HG02885 (cell line): Measurements from ENCODE around the gene GPN1.
A peak's percentile ranks its signal among the peaks of the same experiment; 100 is the strongest.
"Not testable (repeated sequence)": the region's sequence is repeated elsewhere in the genome, so short reads cannot be mapped to it uniquely, and the experiment has no call there.

Experiments
- ATAC-seq: cut with Tn5 transposase; IDR thresholded peaks from one replicate; pipeline ENCODE4 v1.9.1; 2021; ENCODE audit warnings: mild to moderate bottlenecking; ENCODE audit not compliant: unreplicated experiment, poor library complexity

GPN1 gene

DNA sequence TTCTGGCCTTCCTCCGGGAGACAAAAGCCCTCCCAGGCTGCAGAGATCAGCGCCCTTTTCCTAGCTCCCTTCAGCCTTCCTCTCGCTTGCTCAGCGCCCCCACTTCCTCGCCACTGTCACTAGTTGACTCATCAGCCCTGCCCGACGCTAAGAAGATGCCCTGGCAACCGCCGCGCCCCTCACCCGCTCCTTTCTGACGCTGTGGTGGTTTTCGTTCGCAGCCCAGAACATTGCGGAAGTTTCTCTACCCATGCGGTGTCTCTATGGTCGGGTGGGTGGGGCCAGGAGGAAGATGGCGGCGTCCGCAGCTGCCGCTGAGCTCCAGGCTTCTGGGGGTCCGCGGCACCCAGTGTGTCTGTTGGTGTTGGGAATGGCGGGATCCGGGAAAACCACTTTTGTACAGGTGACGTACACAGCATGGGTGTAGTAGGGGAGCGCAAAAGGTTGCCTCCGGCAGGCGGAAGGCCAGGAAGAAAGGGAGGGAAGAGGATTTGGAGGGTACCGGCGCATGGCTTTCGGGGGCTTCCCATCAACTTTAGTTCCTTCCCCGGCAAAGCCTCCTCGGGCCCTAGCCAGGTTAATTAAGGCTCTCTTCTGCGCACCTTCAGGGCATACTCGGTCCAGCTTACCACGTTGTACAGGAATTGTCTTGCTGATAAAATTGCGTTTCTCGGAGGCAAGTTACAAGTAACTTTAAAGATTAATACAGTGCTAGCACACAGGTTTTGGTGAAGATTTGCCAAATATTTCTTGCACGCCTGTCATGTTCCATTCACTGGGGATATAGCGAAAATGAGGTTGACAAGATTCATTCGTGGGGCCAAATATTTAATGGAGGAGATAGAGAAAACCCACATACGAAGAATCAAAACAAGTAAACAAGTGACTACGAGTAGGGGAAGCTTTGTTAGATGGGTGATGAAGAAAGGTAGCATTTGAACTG is at the start of gene GPN1, which contains the start of gene CCDC121:
Gene GPN1 (plus strand): TSS at position 284 of the 943 bp plus-strand sequence. CDS start 9 bp downstream, at position 293.
Gene CCDC121 (minus strand): TSS at position 246 of the 943 bp plus-strand sequence. CDS start 1,213 bp downstream, outside the sequence.
- peak; percentile 98 for ATAC-seq

DNA sequence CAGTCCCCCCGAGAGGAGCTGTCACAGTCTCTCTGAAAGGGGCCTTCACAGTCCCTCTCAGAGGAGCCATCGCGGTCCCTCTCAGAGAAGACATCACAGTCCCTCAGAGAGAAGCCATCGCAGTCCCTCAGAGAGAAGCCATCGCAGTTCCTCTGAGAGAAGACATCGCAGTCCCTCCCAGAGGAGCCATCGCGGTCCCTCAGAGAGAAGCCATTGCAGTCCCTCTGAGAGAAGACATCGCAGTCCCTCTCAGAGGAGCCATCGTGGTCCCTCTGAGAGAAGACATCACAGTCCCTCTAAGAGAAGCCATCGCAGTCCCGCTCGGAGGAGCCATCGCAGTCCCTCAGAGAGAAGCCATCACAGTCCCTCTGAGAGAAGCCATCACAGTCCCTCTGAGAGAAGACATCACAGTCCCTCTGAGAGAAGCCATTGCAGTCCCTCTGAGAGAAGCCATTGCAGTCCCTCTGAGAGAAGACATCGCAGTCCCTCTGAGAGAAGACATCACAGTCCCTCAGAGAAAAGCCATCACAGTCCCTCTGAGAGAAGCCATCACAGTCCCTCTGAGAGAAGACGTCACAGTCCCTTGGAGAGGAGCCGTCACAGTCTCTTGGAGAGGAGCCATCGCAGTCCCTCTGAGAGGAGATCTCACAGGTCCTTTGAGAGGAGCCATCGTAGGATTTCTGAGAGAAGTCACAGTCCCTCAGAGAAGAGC is 47.3 kb upstream of the GPN1 start:
- no peak for ATAC-seq

GRCh38 chr2:27582129-27582694 is 46.6 kb upstream of the GPN1 start:
- ATAC-seq, result no peak

DNA sequence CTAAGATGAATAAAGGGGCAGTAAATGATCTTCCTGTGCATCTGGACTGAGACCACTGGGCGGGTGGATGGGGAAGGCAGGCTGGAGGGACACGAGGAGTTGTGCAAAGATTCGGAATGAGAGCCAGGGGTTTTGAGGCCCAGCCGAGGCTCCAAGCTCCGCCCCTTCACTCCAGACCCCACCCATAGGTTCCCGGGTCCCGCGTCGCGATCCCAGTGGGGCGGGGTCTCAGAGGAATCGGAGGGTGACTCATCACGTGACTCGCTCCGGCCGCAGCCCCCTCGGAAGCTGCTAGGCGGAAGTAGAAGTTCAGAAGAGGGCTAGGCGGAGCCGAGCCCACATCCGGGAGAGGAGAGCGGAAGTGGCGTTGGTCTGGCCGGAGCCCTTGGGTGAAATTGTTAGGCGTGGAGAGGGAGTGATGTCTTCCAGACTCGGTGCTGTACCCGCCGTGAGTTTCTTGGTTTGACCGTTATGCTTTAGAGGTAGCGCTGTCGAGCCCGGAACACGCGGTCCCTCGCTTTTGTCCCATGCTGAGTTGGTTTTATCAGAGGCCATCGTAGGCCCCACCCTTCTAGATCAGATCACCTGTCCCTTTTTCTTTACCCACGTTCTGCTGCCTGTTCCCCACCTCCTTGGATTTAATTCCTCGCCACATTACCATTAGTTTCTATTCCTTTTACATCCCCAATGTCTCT is 46.0 kb upstream of the GPN1 start, which contains the start of gene ZNF512:
Gene ZNF512 (plus strand): TSS at position 348 of the 695 bp plus-strand sequence. CDS start 71 bp downstream, at position 419.
- ATAC-seq, result peak; percentile 95

DNA sequence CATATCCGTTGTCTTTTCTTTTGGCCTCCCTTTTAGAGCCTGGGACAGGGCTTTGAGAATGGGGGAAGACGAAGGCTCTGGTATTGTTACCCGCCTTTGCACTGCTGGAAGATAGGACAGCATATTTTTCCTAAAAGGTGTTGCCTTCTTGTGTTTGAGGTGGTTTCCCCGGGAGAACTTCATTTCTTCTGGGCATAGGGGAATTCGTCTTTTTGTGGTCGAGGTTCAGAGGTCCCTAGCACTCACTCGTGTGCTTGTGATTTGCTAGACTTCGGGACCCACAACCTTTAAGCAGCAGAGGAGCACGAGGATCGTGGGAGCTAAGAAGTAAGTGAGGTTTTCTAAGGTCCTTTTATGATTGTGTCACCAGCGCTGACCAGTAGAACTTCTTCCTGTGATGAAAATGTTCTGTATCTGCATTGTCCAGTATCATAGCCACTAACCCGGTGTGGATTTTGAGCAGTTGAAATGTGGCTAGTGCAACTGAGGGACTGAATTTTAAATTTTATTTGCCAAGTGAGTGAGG is 45.4 kb upstream of the GPN1 start:
- no peak for ATAC-seq

DNA sequence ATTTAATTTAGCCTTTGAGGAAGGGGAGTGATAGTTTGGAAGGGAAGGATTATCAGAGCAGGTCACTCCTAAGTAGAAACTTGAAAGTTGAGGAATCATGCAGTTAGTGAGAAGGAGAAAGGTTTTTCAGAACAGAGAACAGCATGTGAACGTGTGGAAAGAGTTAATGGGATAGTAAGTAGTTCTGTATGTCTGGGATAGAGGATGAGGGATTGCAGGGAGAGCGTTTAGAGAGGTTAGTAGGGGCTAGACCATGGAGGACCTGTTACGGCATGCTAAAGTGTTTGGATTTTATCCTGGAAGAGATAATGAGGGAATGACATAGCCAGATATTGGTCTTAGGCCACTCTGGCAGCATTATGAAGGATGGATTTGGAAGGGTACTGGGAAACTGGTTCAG is 44.3 kb upstream of the GPN1 start:
- ATAC-seq, result no peak

DNA sequence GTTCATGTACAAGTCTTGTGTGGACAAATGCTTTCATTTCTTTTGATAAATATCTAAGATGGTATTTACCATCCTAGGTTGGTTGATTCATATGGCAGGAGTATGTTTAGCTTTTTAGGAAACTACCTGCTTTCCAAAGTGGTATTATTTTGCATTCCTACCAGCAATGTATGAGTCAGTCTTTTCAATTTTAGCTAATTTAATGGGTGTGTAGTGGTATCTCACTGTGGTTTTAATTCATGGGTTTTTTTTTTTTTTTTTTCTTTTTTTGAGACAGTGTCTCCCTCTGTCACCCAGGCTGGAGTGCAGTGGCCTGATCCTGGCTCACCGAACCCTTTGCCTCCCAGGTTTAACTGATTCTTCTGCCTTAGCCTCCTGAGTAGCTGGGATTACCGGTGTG is 41.8 kb upstream of the GPN1 start:
- ATAC-seq, result no peak

- no peak for ATAC-seq
Measured at GRCh38 chr2:27588308-27588707, 40.5 kb upstream of the GPN1 start.

GRCh38 chr2:27591745-27592144 is 37.1 kb upstream of the GPN1 start:
- no peak for ATAC-seq

DNA sequence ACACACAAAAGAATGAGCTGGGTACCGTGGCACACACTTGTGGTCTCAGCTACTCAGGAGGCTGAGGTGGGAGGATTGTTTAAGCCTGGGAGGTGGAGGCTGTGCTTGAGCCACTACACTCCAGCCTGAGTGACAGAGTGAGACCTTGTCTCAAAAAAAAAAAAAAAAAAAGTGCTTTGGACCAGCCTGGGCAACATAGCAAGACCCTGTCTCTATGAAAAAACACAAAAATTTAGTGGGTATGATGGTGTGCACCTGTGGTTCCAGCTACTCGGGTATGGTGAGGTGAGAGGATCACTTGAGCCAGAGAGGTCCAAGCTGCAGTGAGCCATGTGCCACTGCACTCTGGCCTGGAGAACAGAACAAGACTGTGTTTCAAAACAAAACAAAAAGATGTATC is 35.6 kb upstream of the GPN1 start:
- no peak for ATAC-seq

GRCh38 chr2:27594020-27594703 is 34.7 kb upstream of the GPN1 start:
- ATAC-seq, result not testable (repeated sequence)

DNA sequence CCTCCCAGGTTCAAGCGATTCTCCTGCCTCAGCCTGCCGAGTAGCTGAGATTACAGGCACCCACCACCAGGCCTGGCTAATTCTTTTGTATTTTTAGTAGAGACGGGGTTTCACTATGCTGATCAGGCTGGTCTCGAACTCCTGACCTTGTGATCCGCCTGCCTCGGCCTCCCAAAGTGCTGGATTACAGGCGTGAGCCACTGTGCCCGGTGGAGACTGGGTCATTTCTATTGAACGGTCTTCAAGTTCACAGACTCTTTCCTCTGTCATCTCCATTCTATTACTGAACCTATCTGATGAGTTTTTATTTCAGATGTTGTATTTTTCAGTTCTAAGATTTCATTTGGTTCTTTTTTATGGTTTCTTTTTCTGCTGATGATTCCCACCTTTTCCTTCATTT is 33.4 kb upstream of the GPN1 start:
- ATAC-seq, result not testable (repeated sequence)

DNA sequence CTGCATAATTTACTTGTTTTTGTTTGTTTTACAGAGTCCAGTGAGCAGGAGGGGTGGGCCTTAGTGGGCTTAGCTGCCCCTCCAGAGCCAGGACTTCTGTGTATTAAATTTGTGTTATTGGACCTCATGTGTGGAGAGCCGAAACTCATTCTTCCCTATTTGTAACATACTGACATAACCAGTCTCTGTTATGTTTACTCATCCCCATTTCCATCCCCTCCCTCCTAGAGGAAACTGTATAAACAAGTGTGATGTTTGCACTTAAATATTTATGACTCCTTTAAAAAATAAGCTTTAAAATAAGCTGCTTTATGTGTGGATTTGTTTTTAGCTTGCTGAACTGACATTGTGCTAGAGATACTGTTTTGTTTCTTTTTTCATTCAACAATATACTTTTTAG is 32.2 kb upstream of the GPN1 start:
- no peak for ATAC-seq

DNA sequence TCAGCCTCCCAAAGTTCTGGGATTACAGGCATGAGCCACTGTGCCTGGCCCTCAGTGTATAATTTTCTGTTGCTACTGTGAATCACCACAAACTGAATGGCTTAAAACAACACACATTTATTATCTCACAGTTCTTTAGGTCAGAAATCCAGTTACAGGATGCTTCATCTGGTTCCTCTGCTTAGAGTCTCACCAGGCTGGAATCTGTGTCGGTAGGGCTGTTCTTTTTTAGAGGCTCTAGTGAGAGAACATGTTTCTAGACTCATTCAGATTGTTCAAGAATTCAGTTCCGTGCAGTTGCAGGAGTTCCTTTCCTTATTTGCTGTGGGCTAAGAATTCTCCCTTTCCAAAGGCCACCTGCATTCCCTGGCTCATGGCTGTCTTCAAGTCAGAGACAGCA is 22.2 kb upstream of the GPN1 start:
- no peak for ATAC-seq

DNA sequence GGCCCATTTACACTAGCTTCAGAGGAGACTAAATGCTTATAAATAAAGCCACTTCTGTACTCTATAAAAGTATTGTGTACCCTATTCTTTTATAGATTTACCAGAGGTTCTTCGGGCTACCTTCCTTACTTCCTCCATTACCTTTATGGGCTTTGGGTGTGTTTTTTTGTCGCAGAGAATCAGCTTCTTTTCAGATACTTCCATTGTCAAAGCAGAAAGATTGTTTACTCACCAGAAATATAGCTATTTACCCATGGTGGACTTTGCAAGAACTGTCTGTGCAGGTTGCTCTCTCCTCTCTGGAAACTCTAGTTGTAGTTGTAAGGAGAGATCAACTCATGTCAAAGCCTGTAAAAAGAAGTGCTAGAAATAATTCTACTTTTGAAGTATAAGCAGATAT is 14.9 kb upstream of the GPN1 start:
- ATAC-seq, result no peak

- no peak for ATAC-seq
Measured at GRCh38 chr2:27615316-27615715, 13.5 kb upstream of the GPN1 start.

GRCh38 chr2:27621524-27621923 is 7.3 kb upstream of the GPN1 start:
- no peak for ATAC-seq

- ATAC-seq, result no peak
Measured at GRCh38 chr2:27622921-27623384, 5.9 kb upstream of the GPN1 start.

DNA sequence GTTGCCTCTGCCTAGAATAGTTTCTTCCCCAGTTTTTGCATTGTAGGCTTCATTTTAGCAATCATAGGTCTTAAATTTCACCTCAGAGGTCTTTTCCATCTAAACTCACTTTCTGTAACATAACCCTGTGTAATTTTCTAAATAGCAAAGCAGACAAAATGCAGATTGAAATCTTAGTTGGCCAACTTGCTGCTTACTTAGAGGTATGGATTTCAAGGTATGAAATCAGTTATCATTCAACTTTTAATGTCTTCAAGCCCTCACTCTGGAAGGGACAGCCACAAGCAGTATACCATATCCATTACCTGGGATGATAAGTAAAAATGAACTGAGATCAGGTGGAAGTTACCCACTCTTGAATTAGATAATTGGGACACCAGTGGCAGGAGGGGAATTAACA is 3.9 kb upstream of the GPN1 start:
- no peak for ATAC-seq
